Mucosa of descending colon (tissue), 3 donors: ENCODE measurements around the gene PPP1R37. TPM values are rescaled to one million over a fixed set of nuclear protein-coding genes. Genes with fewer than 3 reads are reported as not detected.

ENCODE experiments used
- ATAC-seq: fragments of 200-7000 bp; cut with Tn5 transposase; one replicate; pipeline ENCODE4 v1.9.1; 2020; ENCODE audit warnings: mild to moderate bottlenecking, moderate library complexity
- DNase-seq, 3 donors: peaks; one replicate each; pipeline ENCODE4 v3.0.0-alpha.2; 2020
- H3K36me3 ChIP-seq: fragments of 200-600 bp; one replicate; pipeline ENCODE4 v1.8.0; 2021; ENCODE audit warnings: low read depth, mild to moderate bottlenecking
- H3K4me1 ChIP-seq: fragments of 200-600 bp; one replicate; pipeline ENCODE4 v1.8.0; 2021; ENCODE audit warnings: low read depth, mild to moderate bottlenecking
- H3K4me3 ChIP-seq: fragments of 200-600 bp; one replicate; pipeline ENCODE4 v1.8.0; 2021; ENCODE audit warnings: mild to moderate bottlenecking
- H3K9me3 ChIP-seq: fragments of 200-600 bp; one replicate; pipeline ENCODE4 v1.8.0; 2021; ENCODE audit warnings: mild to moderate bottlenecking
- intact Hi-C, 2 donors: fragments of 100-400 bp; cut with DNase I in 1 of 2; cut with micrococcal nuclease in 1 of 2; formaldehyde crosslinking; loops; one replicate each; pipeline versions ENCODE4 v1.11.0 to v1.11.1; 2022; cut with DNase I, micrococcal nuclease
- total RNA-seq, 3 donors: library from RNA; stranded (reverse); fragmentation: NEBNext Ultra II Directional in 2 of 3; extraction: Animal tissue kit (Norgen Biotek cat#: 25700) in 2 of 3; gene quantifications; one replicate each; pipeline versions ENCODE4 v1.2.1 to v1.2.4, GENCODE V29; 2021 to 2023
- TF ChIP-seq, protein P1 (sequence below): fragments of 200-600 bp; IDR thresholded peaks from one replicate; pipeline ENCODE4 v1.8.0; 2022; ENCODE audit warnings: antibody characterized with exemption, mild to moderate bottlenecking
- donor health status: DM: no; HTN: no; CAD: no; lungs with moderate emphysema.
- donor health status: DM: no; HTN: no; CAD: no.
- donor health status: DM: no; HTN: yes; CAD: no.

The PPP1R37 gene
- total RNA-seq, 3 donors from 2014 or later: 27.2 to 33.6 (median 31.7) TPM

DNA sequence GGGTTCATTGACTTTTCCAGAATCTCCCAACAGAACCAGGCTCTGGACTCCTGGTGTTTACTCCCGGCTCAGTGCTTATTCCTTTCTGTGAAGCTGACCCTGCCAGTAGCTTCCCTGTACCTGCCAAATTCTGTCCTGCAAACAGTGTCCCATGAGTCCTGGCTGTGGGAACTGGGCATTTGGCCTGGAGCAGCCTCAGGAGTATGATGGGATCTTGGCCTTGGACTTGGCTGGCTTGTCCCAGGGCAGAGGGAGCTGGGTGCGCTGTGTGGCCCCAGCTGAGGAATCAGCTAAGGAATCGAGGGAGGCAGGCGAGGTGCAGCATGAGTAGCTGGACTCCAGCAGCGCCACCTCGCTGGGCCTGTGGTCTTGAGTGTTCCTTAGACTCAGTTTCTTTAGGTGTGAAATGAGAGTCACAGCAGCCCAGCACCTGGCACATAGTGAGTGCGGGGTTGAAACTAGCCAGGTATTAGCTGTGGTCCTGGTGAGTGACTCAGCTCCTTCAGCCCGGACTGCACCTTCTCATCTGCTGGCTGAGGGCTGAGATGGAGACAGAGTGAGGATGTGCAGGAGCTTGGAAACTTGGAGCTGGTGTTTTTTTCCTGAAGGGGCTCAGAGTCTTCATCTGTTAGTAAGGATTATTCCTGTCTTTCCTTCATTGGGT lies 43.8 kb upstream of the PPP1R37 start:
- Histone ChIP-seq H3K9me3 (no peaks in the 10 kb centered on the region), H3K36me3 (no peaks in the 10 kb centered on the region), H3K4me3 (no peak overlapping the region), H3K4me1 (peaks cover 9% of the 10 kb centered on the region)
- DNase-seq (no peak), ATAC-seq (no peak)
- intact Hi-C loops: no loop called here
- TF ChIP-seq, protein P1, sequence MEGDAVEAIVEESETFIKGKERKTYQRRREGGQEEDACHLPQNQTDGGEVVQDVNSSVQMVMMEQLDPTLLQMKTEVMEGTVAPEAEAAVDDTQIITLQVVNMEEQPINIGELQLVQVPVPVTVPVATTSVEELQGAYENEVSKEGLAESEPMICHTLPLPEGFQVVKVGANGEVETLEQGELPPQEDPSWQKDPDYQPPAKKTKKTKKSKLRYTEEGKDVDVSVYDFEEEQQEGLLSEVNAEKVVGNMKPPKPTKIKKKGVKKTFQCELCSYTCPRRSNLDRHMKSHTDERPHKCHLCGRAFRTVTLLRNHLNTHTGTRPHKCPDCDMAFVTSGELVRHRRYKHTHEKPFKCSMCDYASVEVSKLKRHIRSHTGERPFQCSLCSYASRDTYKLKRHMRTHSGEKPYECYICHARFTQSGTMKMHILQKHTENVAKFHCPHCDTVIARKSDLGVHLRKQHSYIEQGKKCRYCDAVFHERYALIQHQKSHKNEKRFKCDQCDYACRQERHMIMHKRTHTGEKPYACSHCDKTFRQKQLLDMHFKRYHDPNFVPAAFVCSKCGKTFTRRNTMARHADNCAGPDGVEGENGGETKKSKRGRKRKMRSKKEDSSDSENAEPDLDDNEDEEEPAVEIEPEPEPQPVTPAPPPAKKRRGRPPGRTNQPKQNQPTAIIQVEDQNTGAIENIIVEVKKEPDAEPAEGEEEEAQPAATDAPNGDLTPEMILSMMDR: no peak

DNA sequence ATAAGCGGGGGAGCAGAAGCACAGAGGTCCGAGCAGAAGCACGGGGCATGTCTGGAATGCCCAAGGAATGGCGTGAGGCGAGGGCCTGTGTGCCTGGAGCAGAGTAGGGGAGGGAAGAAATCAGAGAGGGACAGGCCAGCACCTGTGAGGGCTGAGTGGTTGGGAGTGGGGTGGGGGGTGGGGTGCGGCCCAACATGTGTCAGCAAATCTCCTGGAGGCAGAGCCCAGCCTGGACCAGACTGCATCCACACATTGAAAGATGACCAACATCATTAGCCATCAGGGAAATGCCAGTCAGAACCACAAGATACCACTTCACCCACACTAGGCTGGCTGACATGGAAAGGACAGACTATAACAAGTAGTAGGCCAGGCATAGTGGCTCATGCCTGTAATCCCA lies 42.9 kb upstream of the PPP1R37 start:
- intact Hi-C loops: no loop called here
- peaks cover 9% of the 10 kb centered on the region for H3K4me1 ChIP-seq
- TF ChIP-seq, protein P1: no peak
- DNase-seq (no peak), ATAC-seq (no peak)
- H3K4me3 ChIP-seq: no peak overlapping the region
- peaks cover 5% of the 10 kb centered on the region for H3K36me3 ChIP-seq
- H3K9me3 ChIP-seq: no peaks in the 10 kb centered on the region

DNA sequence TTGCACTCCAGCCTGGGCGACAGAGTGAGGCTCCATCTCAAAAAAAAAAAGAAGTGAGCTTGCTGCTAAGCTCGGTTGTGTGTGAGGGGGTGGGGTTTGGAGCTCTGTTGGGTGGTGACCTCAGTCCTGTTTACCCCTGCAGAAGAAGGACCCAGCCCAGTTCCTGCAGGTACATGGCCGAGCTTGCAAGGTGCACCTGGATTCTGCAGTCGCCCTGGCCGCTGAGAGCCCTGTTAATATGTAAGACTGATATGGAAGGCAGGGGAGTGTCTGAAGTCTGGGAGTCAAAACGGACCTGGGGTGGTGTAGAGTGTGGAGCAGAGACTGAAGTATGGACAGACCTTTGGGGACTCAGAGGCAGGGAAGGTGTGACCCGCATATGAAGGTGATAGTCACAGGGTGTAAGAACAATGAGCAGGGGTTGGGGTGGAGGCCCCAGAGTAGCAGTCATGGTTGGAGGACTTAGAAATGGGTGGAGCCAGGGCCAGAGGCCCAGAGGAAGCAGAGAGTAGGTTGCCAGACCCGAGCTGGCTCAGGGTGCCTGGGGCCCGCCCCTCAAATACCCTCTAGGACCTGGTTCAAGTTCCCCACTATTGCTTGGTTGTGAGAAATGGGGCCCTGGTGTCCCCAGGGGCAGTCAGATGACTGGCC lies 40.9 kb upstream of the PPP1R37 start:
- Histone ChIP-seq H3K4me3 (no peak overlapping the region), H3K4me1 (peaks cover 4% of the 10 kb centered on the region), H3K9me3 (no peaks in the 10 kb centered on the region), H3K36me3 (peaks cover 5% of the 10 kb centered on the region)
- ATAC-seq (peak; percentile 84), DNase-seq (peak in 2 of 3 donors; percentile 49 to 63)
- TF ChIP-seq, protein P1: no peak
- intact Hi-C loops: no loop called here

DNA sequence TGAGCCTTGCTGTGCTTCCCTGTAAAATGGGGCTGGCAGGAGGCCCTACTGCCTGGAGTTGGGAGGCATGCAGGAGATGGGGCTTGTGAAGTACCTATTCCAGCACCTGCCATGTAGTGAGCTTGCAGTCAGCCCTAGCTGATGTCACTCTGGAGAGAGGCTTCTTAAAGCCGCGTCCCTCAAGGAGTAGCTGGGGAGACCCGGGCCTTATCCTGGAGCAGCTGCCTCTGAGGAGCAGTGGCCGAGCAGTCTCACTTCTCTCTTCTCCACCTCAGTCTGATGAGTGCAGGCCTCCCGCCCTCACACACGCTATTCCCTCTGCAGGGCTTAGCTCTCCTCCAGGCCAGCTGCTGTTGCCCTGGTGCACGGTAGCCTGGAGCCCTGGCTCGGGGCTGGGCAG lies 36.1 kb upstream of the PPP1R37 start:
- Histone ChIP-seq H3K4me3 (no peak overlapping the region), H3K36me3 (peaks cover 22% of the 10 kb centered on the region), H3K4me1 (no peaks in the 10 kb centered on the region), H3K9me3 (no peaks in the 10 kb centered on the region)
- TF ChIP-seq, protein P1: no peak
- ATAC-seq: no peak
- no peak for DNase-seq
- intact Hi-C loops: no loop called here

DNA sequence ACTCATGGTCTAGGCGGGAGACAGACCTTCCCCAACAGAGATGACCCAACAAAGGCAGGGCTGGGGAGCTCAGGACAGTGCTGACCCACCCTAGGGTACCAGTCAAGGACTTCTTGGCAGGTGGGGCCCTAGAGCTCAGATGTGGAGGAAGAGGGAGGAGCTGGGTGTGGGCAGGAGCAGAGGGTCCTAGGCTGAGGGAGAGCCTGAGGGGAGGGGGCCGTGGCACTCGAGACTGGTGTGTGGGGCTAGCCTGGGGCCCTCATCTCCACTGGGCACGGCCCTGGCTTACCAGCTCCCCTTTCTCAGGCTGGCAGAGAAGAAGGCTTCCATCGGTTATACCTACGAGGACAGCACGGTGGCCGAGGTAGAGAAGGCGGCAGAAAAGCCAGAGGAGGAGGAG lies 35.5 kb upstream of the PPP1R37 start:
- Histone ChIP-seq H3K4me3 (no peak overlapping the region), H3K4me1 (no peaks in the 10 kb centered on the region), H3K9me3 (no peaks in the 10 kb centered on the region), H3K36me3 (peaks cover 22% of the 10 kb centered on the region)
- intact Hi-C loops: no loop called here
- DNase-seq (no peak), ATAC-seq (no peak)
- TF ChIP-seq, protein P1: no peak
